Muscle layer of colon (tissue), 2 donors: ENCODE results near the gene RAB15.
"Not testable (repeated sequence)": the region's sequence is repeated elsewhere in the genome, so short reads cannot be mapped to it uniquely, and the experiment has no call there.

Experiments
- H3K27ac ChIP-seq: one replicate; pipeline ENCODE4 v1.7.0; 2013; ENCODE audit warnings: low read depth, mild to moderate bottlenecking, low read length, moderate library complexity
- H3K27me3 ChIP-seq, 2 donors: one replicate each; pipeline ENCODE4 v1.7.0; 2013; ENCODE audit warnings: low read length in 2 of 2, mild to moderate bottlenecking in 2 of 2; ENCODE audit not compliant: insufficient read depth in 2 of 2, control insufficient read depth in 1 of 2
- H3K36me3 ChIP-seq: one replicate; pipeline ENCODE4 v1.7.0; 2013; ENCODE audit warnings: mild to moderate bottlenecking, low read length; ENCODE audit not compliant: insufficient read depth
- H3K4me1 ChIP-seq: one replicate; pipeline ENCODE4 v1.7.0; 2013; ENCODE audit warnings: mild to moderate bottlenecking, low read length; ENCODE audit not compliant: insufficient read depth
- H3K4me3 ChIP-seq, 2 donors: one replicate each; pipeline ENCODE4 v1.7.0; 2013; ENCODE audit warnings: low read length in 2 of 2, low read depth in 1 of 2, mild to moderate bottlenecking in 1 of 2, moderate library complexity in 1 of 2
- H3K9ac ChIP-seq: one replicate; pipeline ENCODE4 v1.7.0; 2013; ENCODE audit warnings: low read length
- H3K9me3 ChIP-seq: one replicate; pipeline ENCODE4 v1.7.0; 2013; ENCODE audit warnings: mild to moderate bottlenecking, low read length
- donor health status: abdominal sarcoma.
- donor health status: Adenocarcinoma of cecum.

The RAB15 gene

DNA sequence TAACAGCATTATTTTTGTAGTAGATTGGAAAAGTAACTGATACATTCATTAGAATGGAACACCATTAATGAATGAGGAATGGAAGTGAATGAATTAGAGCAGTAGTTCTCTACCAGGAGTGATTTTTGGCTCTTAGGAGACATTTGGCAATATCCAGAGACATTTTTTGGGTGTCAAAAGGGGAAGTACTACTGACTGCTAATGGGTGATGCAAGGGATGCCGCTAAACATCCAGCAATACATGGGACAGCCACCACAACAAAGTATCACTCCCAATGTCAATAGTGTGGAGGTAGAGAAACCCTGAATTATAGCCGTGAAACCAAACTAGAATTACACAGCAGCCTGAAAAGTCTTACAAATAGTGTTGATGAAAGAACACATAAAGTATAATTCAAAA is 56.3 kb downstream of the RAB15 start:
- Histone ChIP-seq H3K4me3 (no peak overlapping the region), H3K4me1 (peaks cover 13% of the 10 kb centered on the region), H3K9me3 (no peaks in the 10 kb centered on the region), H3K9ac (no peak overlapping the region), H3K36me3 (no peaks in the 10 kb centered on the region), H3K27ac (no peak overlapping the region), H3K27me3 (no peaks in the 10 kb centered on the region)

DNA sequence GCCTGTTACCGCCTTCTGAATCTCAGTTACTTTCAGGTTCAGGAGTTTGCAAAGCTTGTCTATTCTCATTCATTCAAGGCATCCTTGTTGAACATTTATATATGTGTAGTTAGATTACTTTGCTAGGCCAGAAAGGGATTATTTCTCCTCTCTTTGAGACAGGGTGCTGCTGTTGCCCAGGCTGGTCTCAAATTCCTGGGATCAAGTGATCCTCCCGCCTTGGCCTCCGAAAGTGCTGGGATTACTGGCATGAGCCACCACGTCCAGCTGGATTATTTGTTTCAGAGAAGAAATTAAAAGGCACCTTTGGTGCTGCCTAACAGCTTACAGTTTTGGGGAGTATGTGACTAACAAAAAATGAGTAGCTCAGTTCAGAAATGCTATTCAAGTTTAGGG is 57.1 kb downstream of the RAB15 start:
- Histone ChIP-seq H3K9ac (peak overlapping the region; percentile 99), H3K27me3 (no peaks in the 10 kb centered on the region), H3K4me3 (peak overlapping the region; percentile 75 to 99), H3K4me1 (peaks cover 13% of the 10 kb centered on the region), H3K36me3 (no peaks in the 10 kb centered on the region), H3K27ac (peak overlapping the region; percentile 79), H3K9me3 (no peaks in the 10 kb centered on the region)

DNA sequence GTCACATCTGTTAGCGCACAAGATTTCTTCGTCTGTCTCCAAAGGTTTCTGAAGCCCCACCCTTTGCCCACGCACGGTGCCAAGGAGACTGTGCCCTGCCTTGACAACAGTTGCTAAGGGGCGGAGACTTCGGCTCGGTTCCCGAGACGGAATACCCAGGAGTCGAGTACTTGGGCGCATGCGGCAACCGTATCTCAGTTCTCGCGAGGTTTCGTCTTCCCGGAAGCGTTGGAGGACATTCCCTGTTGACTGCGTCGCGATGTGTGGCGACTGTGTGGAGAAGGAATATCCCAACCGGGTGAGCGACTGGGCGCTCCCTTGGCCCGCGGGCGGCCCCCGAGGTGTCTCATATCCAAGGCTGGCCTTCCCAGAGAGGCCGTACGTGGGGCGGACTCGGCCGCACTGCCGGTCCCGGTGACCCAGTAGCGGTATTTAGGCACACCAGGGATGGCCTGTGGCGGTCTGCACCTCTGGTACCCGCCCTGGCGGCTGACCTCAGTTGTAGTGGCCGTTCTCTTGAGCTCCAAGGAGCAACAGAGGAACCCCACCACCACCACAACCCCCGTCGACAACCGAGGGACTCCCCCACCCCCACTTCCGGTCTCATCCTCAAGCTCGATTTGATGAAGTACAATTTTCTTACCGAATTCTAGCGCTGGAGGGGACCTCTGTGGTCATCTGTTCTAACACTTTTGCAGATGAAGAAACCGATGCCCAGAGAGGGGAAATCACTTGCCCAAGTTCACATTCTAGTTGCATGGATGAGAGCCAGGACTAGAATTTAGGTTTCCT is 57.7 kb downstream of the RAB15 start, which contains the start of gene CHURC1:
Gene CHURC1 (plus strand): TSS at position 219 of the 792 bp plus-strand sequence. CDS start 41 bp downstream, at position 260.
- Histone ChIP-seq H3K27me3 (no peaks in the 10 kb centered on the region), H3K36me3 (no peaks in the 10 kb centered on the region), H3K4me3 (peak within 1 kb of the TSS; percentile 75 to 99), H3K9ac (peak within 1 kb of the TSS; percentile 99), H3K9me3 (no peaks in the 10 kb centered on the region), H3K4me1 (peaks cover 13% of the 10 kb centered on the region), H3K27ac (peak within 1 kb of the TSS; percentile 79)

DNA sequence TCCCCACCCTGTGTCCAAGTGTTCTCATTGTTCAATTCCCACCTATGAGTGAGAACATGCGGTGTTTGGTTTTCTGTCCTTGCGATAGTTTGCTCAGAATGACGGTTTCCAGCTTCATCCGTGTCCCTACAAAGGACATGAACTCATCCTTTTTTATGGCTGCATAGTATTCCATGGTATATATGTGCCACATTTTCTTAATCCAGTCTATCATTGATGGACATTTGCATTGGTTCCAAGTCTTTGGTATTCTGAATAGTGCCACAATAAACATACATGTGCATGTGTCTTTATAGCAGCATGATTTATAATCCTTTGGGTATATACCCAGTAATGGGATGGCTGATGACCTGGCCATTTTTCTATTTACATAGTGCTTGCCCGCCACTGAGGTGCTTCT is 58.7 kb downstream of the RAB15 start:
- not testable (repeated sequence) for H3K9me3 ChIP-seq, H3K36me3 ChIP-seq, H3K27ac ChIP-seq, H3K9ac ChIP-seq, H3K27me3 ChIP-seq
- peaks cover 13% of the 10 kb centered on the region for H3K4me1 ChIP-seq
- peak overlapping the region in 1 of 2 donors; percentile 99 for H3K4me3 ChIP-seq

DNA sequence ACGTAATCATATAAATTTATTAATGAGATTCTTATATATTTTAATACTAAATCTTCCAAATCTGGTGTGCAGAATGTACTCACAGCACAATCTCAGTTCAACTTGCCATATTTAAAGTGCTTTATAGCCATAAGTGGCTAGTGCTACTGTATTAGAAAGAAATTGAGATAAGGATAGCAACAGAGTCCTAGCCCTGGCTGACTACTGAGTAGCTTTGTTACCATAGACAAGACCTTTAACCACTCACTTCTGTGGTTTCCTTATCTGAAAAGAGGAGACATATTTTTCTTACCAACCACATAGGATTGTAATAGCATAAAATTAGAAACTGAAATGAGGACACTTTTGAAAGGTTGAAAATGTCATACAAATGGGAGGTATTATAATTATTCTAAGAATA is 59.9 kb downstream of the RAB15 start:
- H3K9me3 ChIP-seq, result no peaks in the 10 kb centered on the region
- no peak overlapping the region for H3K27ac ChIP-seq

DNA sequence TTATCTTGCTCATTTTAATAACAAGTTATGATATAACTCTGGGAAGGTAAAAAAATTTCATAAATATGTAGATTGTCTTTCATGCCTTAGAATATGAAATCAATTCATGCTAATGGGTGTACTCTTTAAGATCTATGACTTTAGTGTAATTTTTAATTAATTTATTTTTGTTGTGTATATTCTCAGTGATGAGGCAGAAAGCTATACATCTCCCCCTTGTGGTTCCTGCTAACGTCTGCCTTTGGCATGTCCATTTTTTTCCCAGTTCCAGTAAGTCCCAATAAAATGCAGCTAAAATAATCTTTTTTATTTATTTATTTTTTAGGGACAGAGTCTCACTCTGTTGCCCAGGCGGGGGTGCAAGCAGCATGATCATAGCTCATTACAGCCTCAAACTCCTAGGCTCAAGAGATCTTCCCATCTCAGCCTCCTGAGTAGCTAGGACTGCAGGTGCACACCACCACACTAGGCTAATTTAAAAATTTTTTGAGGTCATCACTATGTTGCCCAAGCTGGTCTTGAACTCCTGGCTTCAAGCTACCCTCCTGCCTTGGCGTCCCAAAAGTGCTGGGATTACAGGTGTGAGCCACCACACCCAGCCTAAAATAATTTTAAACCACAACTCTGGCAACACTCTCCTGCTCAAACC is 61.2 kb downstream of the RAB15 start:
- H3K9me3 ChIP-seq, result no peaks in the 10 kb centered on the region
- H3K36me3 ChIP-seq, result no peaks in the 10 kb centered on the region
- no peaks in the 10 kb centered on the region for H3K27me3 ChIP-seq

More for the DNA sequence above, 59.9 kb downstream of the RAB15 start:
- Histone ChIP-seq H3K4me1 (peaks cover 13% of the 10 kb centered on the region), H3K4me3 (no peak overlapping the region), H3K27me3 (no peaks in the 10 kb centered on the region), H3K36me3 (no peaks in the 10 kb centered on the region), H3K9ac (no peak overlapping the region)

GRCh38 chr14:64906022-64906421 is 66.1 kb downstream of the RAB15 start:
- Histone ChIP-seq H3K36me3 (no peaks in the 10 kb centered on the region), H3K27me3 (no peaks in the 10 kb centered on the region), H3K4me3 (no peak overlapping the region)

More for the DNA sequence above, 61.2 kb downstream of the RAB15 start:
- H3K9ac ChIP-seq, result no peak overlapping the region
- H3K27ac ChIP-seq, result no peak overlapping the region
- H3K4me1 ChIP-seq, result peaks cover 11% of the 10 kb centered on the region
- H3K4me3 ChIP-seq, result no peak overlapping the region

DNA sequence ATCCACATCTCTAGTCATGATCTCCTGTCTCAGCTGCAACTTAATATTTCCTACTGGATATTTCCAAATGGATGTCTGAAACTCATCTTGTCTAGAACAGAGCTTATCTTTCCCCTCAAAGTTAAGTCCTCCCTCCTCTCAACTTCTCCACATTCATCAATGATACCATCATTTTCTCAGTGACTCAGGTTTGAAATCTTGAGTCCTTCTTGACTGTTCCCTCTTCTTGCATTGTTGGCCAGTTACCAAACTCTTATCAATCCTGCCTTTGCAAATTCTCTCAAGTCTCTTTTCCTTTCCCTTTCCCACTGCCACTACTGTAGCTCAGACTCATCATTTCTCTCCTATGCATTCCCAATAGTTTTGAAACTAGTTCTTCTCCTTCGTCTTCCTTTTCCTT is 72.2 kb downstream of the RAB15 start:
- no peaks in the 10 kb centered on the region for H3K4me1 ChIP-seq
- H3K27me3 ChIP-seq, result no peaks in the 10 kb centered on the region
- H3K9me3 ChIP-seq, result no peaks in the 10 kb centered on the region
- H3K4me3 ChIP-seq, result no peak overlapping the region
- H3K36me3 ChIP-seq, result no peaks in the 10 kb centered on the region
- H3K27ac ChIP-seq, result no peak overlapping the region
- no peak overlapping the region for H3K9ac ChIP-seq

More at GRCh38 chr14:64906022-64906421, 66.1 kb downstream of the RAB15 start:
- H3K9me3 ChIP-seq, result no peaks in the 10 kb centered on the region
- H3K4me1 ChIP-seq, result no peaks in the 10 kb centered on the region
- H3K27ac ChIP-seq, result no peak overlapping the region
- no peak overlapping the region for H3K9ac ChIP-seq
